Cardiac muscle cell (in vitro differentiated cells and primary cell): ENCODE measurements around the gene PLAAT3. TPM values are rescaled to one million over a fixed set of nuclear protein-coding genes. Genes with fewer than 3 reads are reported as not detected.

Experiments
- DNase-seq, 2 donors: peaks; one replicate each; pipeline versions ENCODE4 v3.0.0 to v3.0.0-alpha.2; 2010 to 2017; ENCODE audit warnings: low read depth in 1 of 2, low spot score in 1 of 2
- H3K27ac ChIP-seq: fragments of 200-600 bp; sonication (generic); 2 replicates; pipeline ENCODE4 v1.5.1; 2016
- H3K27me3 ChIP-seq: fragments of 200-600 bp; sonication (generic); 2 replicates; pipeline ENCODE4 v1.6.0; 2016; ENCODE audit warnings: control low read depth
- H3K36me3 ChIP-seq: fragments of 200-600 bp; sonication (generic); 2 replicates; pipeline ENCODE4 v1.5.1; 2016; ENCODE audit warnings: control low read depth
- H3K4me1 ChIP-seq: fragments of 200-600 bp; sonication (generic); 2 replicates; pipeline ENCODE4 v1.8.1; 2017; ENCODE audit warnings: low read depth, mild to moderate bottlenecking, mixed run types
- H3K4me3 ChIP-seq: fragments of 200-600 bp; sonication (generic); 2 replicates; pipeline ENCODE4 v1.5.1; 2016; ENCODE audit warnings: mild to moderate bottlenecking
- H3K9me3 ChIP-seq: fragments of 200-600 bp; sonication (generic); 2 replicates; pipeline ENCODE4 v1.5.1; 2017; ENCODE audit warnings: low read depth, mild to moderate bottlenecking, control low read depth
- polyA plus RNA-seq: library from polyadenylated mRNA; unstranded; fragments of >200 nt; fragmentation: Nextera tagmentation; extraction: Ambion mirVana; gene quantifications from 2 replicates; pipeline ENCODE4 v1.2.1, GENCODE V29; 2016
- total RNA-seq: library from RNA; depleted of rRNA; stranded (reverse); fragments of >200 nt; gene quantifications from 2 replicates; pipeline ENCODE4 v1.2.3, GENCODE V29; 2016
- TF ChIP-seq, protein P1 (sequence below): IDR thresholded peaks from 2 replicates; pipeline ENCODE4 v1.5.1; 2012; ENCODE audit warnings: low read depth, mild to moderate bottlenecking, low read length

PLAAT3 gene
- total and polyA plus RNA-seq, 2 experiments from 2014 or later: 10.0 to 10.8 TPM

DNA sequence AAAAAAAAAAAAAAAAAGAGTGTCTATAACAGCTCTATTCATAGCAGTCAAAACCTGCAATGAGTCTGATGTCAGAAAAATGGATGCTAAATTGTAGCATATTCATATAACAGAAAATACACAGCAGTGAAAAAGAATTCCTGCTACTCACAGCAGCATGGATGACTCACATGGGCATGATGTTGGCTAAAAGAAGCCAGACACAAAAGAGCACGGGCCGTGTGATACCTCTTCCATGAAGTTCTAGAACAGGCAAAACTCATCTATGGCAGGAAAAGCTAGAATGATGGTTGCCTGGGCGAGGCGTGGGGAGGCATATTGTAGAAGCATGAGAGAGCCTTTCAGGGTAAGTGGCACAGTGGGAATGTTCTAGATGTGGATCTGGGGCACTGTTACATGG is 18.9 kb downstream of the PLAAT3 start:
- Histone ChIP-seq H3K27ac (no peak overlapping the region), H3K36me3 (no peaks in the 10 kb centered on the region), H3K27me3 (no peaks in the 10 kb centered on the region), H3K4me1 (no peaks in the 10 kb centered on the region), H3K9me3 (no peaks in the 10 kb centered on the region), H3K4me3 (no peak overlapping the region)
- no peak for DNase-seq
- TF ChIP-seq, protein P1, sequence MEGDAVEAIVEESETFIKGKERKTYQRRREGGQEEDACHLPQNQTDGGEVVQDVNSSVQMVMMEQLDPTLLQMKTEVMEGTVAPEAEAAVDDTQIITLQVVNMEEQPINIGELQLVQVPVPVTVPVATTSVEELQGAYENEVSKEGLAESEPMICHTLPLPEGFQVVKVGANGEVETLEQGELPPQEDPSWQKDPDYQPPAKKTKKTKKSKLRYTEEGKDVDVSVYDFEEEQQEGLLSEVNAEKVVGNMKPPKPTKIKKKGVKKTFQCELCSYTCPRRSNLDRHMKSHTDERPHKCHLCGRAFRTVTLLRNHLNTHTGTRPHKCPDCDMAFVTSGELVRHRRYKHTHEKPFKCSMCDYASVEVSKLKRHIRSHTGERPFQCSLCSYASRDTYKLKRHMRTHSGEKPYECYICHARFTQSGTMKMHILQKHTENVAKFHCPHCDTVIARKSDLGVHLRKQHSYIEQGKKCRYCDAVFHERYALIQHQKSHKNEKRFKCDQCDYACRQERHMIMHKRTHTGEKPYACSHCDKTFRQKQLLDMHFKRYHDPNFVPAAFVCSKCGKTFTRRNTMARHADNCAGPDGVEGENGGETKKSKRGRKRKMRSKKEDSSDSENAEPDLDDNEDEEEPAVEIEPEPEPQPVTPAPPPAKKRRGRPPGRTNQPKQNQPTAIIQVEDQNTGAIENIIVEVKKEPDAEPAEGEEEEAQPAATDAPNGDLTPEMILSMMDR: no peak

DNA sequence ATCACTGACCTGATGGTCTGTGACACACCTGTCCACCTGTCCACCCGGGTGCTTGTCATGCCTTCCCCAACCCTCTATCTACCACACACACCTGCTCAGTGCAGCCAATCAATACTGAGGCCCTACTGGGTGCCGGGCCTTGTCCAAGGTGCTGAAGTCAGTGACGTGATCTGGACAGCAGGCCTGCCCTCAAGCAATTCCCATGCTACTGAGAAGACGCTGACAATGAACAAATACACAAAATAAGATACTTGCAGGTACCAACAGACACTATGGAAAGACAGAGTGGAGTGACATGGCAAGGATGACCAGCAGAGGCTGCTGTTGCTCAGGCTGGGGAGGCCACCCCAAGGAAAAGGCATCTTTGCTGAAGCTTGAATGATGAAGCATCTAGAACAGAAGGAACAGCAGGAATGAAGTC is 21.2 kb downstream of the PLAAT3 start:
- no peaks in the 10 kb centered on the region for H3K36me3 ChIP-seq
- TF ChIP-seq, protein P1: peak; percentile 71
- H3K27me3 ChIP-seq: no peaks in the 10 kb centered on the region
- no peaks in the 10 kb centered on the region for H3K4me1 ChIP-seq
- H3K27ac ChIP-seq: no peak overlapping the region
- no peaks in the 10 kb centered on the region for H3K9me3 ChIP-seq
- H3K4me3 ChIP-seq: no peak overlapping the region
- peak in 1 of 2 donors; percentile 59 for DNase-seq

DNA sequence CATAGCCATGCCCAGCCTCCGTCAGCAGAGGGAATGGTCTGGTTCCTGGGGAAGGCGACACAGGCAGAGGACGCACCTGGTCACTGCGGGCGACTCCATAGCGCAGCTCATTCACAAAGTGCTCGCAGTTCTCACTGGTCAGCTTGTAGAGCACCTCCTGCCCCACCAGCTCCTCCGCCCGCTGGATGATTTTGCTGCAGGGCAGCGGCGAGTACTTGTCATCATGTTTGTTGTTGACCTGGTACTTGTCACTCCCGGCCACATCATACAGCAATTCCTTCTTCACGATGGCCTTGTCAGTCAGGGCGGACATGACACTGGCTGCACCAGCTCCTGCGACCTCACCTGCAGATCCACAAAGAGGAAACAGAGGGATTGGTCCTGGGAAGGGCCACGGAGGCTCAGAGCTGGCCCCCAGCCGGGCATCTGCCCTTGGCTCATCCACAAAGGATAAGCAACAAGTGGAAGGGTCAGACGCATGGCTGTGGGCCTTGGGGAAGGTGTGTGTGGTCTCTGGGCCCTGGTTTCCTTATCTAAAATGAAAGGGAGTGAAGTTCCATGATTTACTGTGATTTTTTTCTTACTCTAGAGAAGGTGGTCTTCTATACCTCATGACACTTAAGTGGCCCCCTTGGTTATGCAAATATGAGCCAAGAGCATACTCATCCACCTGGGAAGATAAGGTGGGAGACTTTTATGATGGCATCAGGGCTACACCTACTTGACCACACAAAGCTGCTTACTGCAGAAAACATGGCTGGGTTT is 24.0 kb downstream of the PLAAT3 start:
- H3K36me3 ChIP-seq: no peaks in the 10 kb centered on the region
- H3K27ac ChIP-seq: no peak overlapping the region
- TF ChIP-seq, protein P1: no peak
- no peak for DNase-seq
- no peaks in the 10 kb centered on the region for H3K9me3 ChIP-seq
- no peaks in the 10 kb centered on the region for H3K27me3 ChIP-seq
- no peaks in the 10 kb centered on the region for H3K4me1 ChIP-seq
- H3K4me3 ChIP-seq: no peak overlapping the region

DNA sequence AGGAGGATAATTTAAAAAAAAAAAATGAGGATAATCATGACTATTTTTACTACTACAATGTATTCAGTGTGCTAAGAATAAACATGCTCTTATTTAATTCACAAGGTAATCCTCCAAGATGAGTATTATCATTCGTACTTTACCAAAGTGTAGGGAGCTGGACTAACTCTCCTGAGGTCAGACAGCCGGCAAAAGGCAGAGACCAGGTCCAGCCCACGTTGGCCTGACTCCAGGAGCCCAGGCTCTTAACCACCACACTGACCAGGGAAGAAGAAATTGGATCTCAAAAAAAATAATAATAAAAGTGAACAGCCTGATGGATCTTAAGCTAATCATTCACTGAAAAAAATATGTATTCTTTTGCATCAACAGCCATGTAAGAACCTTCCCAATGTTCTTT is 25.2 kb downstream of the PLAAT3 start:
- no peaks in the 10 kb centered on the region for H3K4me1 ChIP-seq
- H3K4me3 ChIP-seq: no peak overlapping the region
- no peaks in the 10 kb centered on the region for H3K27me3 ChIP-seq
- TF ChIP-seq, protein P1: no peak
- H3K27ac ChIP-seq: no peak overlapping the region
- DNase-seq: peak in 1 of 2 donors; percentile 50
- H3K36me3 ChIP-seq: no peaks in the 10 kb centered on the region
- H3K9me3 ChIP-seq: no peaks in the 10 kb centered on the region

DNA sequence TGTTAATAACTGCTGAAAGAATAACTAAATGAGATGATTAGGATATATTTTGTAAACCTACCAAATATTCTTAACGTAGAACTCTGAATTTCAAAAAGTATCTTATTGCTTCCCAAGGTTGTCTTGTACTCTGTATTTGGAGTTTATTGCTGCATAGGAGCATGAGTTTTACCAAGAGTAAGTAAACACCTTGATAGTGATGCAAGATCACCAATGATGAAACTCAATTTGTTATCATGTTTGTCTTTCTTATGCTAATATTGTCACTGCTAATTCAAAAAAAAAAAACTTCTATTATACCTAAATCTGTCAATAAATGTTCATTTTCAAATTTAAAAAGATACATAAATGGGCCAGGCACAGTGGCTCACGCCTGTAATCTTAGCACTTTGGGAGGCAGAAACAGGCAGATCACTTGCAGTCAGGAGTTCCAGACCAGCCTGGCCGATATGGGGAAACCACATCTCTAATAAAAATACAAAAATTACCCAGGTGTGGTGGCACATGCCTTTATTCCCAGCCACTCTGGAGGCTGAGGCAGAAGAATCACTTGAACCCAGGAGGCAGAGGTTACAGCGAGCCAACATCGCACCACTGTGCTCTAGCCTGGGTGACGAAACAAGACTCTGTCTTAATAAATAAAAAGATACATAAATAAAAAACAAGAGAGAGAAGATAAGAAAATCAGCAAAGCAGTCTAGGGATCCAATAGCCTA is 27.6 kb downstream of the PLAAT3 start:
- no peaks in the 10 kb centered on the region for H3K27me3 ChIP-seq
- H3K9me3 ChIP-seq: no peaks in the 10 kb centered on the region
- H3K27ac ChIP-seq: no peak overlapping the region
- H3K4me1 ChIP-seq: no peaks in the 10 kb centered on the region
- no peaks in the 10 kb centered on the region for H3K36me3 ChIP-seq
- DNase-seq: no peak
- H3K4me3 ChIP-seq: no peak overlapping the region
- TF ChIP-seq, protein P1: no peak
